AG08396 (cell line): ENCODE measurements around the gene GIGYF1.
"Not testable (repeated sequence)": the region's sequence is repeated elsewhere in the genome, so short reads cannot be mapped to it uniquely, and the experiment has no call there.

Experiments used
- DNase-seq: peaks from one replicate; pipeline ENCODE4 v3.0.0; 2012; ENCODE audit warnings: low spot score, mixed read lengths

Gene GIGYF1

GRCh38 chr7:100671353-100672327 is 22.4 kb downstream of the GIGYF1 start:
- no peak for DNase-seq

GRCh38 chr7:100670074-100670473 is 24.0 kb downstream of the GIGYF1 start:
- no peak for DNase-seq

DNA sequence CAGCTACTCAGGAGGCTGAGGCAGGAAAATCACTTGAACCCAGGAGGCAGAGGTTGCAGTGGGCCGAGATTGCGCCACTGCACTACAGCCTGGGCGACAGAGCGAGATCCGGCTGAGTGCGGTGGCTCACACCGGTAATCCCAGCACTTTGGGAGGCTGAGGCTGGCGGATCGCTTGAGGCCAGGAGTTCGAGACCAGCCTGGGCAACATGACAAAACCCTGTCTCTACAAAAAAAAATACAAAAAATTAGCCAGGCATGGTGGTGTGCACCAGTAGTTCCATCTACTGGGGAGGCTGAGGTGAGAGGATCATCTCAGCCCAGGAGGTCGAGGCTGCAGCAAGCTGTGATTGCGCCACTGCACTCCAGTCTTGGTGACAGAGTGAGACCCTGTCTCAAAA is 24.9 kb downstream of the GIGYF1 start:
- DNase-seq = not testable (repeated sequence)

DNA sequence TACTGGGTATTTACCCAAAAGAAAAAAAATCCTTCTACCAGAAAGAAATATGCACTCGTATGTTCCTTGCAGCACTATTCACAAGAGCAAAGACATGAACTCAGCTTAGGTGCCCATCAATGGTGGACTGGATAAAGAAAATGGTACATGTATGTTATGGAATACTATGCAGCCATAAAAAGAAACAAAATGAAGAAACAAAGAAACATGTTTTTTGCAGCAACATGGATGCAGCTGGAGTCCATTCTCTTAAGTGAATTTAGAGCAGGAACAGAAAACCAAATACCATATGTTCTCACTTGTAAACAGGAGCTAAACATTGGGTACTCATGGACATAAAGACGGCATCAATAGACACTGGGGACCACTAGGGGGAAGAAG is 26.0 kb downstream of the GIGYF1 start:
- no peak for DNase-seq

DNA sequence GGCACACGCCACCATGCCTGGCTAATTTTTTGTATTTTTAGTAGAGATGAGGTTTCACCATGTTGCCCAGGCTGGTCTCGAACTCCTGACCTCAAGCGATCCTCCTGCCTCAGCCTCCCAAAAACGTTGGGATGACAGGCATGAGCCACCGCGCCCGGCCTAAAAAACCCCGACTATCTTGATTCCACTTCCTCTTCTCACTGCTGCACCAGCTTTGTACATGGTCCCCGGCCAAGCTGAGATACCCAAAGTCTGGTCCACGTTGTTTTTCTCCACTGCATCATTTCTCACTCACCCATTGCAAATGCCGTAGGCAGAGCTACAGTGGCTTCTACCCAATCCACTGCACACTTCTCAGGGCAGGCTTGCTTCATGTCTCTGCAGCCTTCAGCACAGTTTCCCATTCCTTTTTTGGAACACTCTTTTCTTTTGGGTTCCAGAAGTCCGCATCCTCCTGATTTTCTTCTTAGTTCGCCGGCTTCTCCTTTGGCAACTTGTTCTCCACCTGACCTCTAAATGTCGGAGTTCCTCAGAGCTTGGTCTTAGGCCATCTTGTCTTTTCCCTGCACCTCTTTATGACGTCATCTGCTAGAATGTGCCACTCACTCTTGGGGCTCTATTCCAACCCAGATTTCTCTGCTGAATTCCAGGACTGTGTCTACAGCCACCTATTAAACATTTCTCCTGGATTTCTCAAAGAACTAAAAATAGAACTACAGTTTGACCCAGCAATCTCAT is 26.6 kb downstream of the GIGYF1 start:
- no peak for DNase-seq

GRCh38 chr7:100665168-100665726 is 28.8 kb downstream of the GIGYF1 start:
- no peak for DNase-seq

GRCh38 chr7:100662194-100662776 is 31.8 kb downstream of the GIGYF1 start:
- DNase-seq = not testable (repeated sequence)

DNA sequence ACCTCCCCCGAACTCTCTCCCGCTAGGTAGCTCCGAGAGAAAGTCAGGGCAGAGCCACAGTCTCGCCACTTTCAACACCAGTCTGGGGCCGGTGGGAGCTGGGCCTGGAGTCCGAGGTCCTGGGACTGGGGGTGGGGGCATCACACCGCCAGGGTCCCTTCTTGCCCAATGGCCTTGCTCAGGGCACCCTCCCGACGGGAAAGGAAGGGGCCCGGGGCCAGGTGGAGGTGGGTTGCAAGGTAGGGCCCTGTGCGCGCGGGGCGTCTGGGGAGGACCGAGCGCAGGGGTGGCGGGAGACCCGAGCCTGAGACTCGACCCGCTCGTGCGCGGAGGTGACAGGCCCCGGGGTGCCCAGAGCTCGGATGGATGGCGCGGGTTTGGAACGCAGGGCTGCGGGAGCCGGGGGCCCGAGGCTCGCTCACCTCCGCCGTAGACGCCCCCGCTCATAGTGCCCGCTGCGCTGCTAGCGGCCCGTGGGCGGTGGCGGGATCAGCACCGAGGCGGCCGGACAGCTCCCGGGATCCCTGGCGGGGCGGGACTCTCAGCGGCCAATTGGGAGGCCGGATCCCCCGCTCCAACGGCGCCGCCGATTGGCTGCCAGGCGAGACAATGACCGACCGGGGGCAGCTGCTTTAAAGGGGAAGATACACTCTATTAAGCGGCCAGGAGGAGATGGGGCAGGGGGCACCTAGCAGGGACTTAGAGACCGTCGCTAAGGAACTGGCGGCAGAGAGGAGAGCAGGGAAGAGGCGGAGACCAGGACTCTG is 38.0 kb downstream of the GIGYF1 start, which contains the start of gene ACTL6B:
TSS of gene ACTL6B (minus strand) at position 541 of the 767 bp plus-strand sequence. CDS start at position 447, 94 bp downstream.
- DNase-seq = peak; percentile 92

- no peak for DNase-seq
Observed at GRCh38 chr7:100654908-100655831, 38.9 kb downstream of the GIGYF1 start.

DNA sequence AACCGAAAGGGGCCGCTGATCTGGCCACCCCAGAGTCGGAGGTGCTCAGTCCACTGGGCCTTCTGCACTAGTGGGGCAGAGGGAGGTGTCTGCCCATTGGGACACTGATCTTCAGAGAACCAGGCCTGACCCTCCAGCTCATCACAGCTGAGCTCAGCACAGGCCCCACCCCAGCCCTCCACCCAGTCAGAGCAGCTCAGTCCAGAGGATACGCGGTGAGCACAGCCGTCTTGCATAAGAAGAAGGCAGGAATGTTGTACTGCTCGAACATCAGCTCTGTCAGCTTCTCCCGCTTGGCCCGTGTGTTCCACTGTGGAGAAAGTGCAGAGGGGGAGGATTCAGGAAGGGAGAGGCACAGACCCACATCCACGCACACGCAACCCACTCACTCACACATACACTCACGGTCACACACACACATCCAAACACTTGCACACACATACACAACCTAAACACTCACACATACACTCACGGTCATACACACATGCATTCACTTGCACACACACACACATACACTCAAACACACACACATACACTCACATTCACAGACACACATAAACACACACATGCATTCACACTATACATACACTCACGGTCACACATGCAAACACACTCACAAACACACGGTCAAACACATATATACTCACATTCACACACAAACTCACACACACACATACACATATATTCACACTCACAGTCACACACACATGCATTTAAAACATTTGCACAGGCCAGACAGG is 44.1 kb downstream of the GIGYF1 start:
- DNase-seq = no peak

DNA sequence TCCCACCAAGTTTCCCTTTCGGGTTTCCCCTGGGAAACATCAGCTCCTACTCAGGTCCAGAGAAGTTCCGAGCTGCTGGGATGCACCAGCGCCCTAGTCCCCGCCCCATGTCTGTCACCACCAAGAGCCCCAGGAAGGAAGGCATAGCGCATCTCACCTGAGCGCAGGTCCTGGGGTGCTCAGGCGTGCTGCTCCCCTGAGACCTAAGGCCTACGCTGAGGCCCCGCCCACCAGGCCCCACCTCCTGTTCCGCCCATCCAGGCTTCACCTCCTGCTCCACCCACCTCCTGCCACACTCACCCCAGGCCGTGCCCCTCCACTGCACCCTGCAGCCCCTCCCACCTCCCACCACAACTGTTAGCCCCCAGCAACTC is 51.5 kb downstream of the GIGYF1 start:
- no peak for DNase-seq

- DNase-seq = no peak
Observed at GRCh38 chr7:100641860-100642533, 52.1 kb downstream of the GIGYF1 start.

GRCh38 chr7:100641463-100641859 is 52.6 kb downstream of the GIGYF1 start, which contains the start of gene TFR2:
Gene TFR2 (minus strand): TSS chr7:100641552. CDS start chr7:100641509, 43 bp downstream.
- DNase-seq = no peak

GRCh38 chr7:100640517-100641440 is 53.3 kb downstream of the GIGYF1 start:
- DNase-seq = no peak

DNA sequence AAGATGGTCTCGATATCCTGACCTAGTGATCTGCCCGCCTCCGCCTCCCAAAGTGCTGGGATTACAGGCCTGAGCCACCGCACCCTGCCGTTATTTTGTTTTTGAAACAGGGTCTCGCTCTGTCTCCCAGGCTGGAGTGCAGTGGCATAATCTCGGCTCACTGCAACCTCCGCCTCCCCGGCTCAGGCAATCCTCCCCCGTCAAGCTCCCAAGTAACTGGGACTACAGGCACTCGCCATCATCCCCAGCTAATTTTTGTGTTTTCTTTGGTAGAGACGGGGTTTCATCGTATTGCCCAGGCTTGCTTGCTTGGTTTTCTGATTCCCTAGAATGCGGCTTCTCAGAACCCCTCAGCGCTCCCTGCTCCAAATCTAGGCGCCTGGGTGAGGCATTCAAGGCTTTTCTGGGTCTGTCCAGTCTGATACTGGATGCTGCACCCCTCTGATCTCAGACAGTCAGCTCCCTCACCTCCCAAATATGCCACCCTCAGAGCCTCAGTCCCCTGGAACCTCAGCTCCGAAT is 54.0 kb downstream of the GIGYF1 start:
- DNase-seq = no peak

GRCh38 chr7:100632951-100633717 is 60.9 kb downstream of the GIGYF1 start:
- DNase-seq = no peak

- DNase-seq = no peak
Observed at GRCh38 chr7:100630066-100630465, 64.0 kb downstream of the GIGYF1 start.
